Measurements from ENCODE around the gene IFFO2.
A peak's percentile ranks its signal among the peaks of the same experiment; 100 is the strongest.
"Not testable (repeated sequence)": the region's sequence is repeated elsewhere in the genome, so short reads cannot be mapped to it uniquely, and the experiment has no call there.

Gene IFFO2

DNA sequence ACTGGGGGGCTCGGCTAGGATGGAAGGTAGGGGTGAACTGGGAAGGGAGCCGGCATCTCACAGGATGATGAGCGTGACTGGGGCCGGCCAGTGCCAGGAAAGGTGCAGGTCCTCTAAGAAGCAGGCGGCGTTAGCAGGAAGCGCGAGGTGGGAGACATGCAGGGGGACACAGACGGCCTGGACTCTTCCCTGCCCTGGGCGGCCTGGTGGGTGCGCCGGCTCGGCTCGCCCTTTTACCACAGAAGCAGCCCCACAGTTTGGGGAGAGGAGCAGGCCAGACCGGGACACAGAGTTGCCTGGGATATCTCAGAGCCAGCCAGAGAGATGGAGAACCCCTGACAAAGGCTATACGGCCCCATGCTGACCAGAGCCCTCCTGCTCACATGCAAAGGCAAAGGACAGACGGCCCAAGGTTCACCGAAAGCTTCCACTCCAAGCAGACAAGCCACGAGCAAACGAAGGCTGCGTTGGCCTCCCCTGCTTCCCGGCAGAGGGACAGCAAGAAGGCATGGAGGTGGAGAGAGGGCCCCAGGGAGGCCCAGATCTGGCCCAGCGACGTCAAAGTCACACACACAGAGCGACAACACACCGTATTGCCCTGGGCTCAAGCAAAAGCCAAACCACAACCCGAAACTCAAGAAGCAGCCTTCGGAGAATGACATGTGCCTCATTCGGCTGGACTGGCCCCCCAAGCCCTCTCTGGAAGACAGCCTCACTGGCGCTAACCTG lies 39.2 kb downstream of the IFFO2 start:
- DNase-seq = no peak

DNA sequence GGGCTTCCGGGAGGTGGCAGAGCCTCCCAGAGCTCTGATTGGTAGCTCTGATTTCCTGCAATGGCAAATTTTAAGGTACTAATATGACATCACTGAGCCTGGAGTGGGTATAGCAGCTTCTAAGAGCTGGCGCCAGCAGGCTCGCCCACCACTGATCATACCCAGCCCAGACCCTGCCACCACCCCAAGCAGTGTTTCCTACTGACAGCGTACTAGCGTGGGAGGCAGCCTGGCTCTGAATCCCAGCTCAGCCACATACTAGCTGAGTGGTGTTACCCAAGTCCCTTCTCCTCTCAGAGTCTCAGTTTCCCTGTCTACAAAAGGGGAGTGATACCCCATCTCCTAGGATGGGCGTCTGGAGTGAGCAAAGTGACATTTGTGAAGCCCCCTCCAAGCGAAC lies 41.1 kb downstream of the IFFO2 start:
- no peak for DNase-seq

DNA sequence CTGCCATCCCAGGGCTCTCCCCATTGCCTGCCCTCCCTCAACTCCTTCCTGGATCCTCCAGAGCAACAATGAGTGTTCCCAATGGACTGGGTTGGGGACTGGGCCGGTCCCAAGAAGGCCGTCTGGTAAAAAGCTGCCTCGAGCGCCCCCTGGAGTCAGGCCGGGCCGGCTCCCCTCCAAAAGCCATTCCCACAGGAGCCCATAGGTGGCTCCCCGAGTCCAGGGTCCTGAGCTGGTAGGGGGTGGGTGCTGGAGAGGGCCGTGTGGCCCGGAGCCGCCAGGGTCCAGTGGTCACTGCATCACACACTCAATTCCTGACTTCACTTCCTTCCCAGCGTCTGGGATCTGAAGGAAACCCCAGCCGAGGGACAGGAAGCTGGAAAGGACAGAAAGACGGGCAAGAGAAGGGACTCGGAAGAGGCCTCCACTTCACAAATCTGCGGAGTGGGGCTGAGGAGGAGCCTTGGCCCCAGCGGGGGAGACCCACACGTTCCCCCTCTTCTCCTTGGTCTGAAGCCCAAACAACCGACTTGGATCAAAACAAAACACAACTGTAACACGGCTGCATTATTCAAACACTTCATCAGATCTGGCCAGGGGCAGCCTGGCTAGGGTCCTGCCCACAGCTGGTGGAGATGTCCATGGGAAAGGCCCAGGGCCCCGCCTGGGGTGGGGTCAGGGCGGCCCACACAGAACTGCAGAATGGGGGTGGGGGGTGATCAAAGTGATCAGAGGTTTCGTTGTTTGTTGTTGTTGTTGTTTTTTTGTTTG lies 43.2 kb downstream of the IFFO2 start:
- peak; percentile 74 for DNase-seq

DNA sequence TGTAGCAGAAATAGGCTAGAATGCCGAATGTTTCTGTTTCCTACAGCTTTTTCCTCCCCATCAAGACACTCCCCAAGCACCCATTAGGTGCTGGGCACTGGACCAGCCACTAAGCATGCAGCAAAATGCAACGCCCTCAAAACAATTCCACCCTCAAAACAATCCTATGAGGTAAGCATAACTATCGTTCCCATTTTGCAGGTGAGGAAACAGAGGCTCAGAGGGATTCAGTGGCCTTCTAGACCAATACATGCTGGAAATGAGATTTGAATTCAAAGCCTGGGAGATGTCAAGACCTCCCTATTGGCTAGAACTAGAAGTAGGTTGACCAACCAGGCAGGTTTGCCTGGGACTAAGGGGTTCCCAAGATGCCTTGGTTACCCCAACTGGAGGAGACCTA lies 43.9 kb downstream of the IFFO2 start:
- DNase-seq = no peak

DNA sequence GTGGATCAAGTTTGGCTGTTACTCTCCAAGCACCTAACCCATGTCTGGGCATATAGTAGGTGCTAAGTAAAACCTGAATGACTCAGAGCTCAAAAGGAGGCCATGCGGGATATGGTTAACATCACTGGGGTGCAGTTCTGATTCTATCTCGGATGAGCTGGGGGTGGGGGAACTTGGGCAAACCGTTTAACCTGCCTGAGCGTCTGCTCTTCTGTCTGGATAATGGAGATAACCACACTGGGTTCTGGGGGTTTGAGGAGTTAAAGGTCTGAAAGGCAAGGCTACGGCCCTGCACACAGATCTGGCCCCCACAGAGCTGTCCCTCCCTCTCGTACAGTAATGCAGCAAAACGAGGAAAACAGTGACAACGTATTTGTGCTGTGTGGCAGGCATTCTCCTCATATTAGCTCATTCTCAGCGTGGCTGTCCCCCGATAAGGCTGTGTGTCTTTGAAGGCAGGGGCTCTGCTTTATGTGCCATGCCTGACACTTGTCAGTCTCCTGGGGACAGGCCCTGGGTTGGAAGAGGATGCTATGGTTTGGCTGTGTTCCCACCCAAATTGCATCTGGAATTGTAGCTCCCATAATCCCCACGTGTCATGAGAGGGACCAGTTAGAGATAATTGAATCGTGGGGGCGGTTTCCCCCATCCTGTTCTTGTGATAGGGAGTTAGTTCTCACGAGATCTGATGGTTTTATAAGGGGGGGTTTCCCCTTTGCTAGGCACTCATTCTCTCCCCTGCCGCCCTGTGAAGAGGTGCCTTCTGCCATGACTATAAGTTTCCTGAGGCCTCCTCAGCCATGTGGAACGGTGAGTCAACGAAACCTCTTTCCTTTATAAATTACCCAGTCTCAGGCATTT lies 47.3 kb downstream of the IFFO2 start:
- DNase-seq = no peak

DNA sequence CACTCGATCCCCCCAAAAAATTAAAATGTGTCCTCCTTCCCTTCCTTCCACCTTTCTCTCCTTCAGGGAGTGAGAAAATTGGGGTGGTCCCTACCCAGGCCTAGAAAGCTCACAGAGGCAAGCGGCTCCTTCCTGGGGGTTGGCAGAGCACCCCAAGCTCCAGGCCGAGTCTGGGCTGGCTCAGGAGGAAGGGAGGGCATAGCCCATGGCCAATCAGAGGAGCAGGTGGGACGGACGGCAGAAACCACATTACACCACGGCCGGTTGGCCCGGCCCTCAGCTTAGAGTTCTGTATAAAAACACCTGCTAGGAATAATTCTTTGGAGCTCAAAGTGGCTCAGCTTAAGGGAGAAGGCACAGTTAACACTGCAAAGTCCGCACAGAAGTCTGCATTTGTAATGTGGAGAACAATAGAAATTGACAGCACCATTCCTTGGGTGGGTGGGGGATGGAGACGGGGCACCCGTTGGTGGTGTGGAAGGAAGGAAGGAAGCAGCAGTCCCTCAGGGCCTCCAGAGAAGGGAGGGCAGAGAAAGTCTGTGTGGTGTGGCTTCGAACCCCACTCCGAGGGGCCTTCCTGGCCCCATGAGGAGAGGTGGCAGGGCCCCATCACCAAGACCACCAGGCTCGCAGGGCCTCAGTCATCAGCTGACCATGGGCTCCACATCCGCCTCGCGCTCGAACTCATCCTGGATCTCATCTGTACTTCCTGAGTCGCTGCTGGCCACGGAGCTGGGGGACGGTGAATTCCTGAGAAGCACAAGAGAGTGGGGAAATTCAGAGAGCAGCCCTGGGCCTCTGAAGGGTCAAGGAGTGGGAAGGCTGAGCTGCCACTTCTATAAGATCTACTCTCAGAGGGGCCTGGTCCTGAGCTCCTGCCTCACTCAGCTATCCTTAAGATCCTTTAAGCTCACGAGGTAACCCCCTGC lies 48.3 kb downstream of the IFFO2 start:
- no peak for DNase-seq

DNA sequence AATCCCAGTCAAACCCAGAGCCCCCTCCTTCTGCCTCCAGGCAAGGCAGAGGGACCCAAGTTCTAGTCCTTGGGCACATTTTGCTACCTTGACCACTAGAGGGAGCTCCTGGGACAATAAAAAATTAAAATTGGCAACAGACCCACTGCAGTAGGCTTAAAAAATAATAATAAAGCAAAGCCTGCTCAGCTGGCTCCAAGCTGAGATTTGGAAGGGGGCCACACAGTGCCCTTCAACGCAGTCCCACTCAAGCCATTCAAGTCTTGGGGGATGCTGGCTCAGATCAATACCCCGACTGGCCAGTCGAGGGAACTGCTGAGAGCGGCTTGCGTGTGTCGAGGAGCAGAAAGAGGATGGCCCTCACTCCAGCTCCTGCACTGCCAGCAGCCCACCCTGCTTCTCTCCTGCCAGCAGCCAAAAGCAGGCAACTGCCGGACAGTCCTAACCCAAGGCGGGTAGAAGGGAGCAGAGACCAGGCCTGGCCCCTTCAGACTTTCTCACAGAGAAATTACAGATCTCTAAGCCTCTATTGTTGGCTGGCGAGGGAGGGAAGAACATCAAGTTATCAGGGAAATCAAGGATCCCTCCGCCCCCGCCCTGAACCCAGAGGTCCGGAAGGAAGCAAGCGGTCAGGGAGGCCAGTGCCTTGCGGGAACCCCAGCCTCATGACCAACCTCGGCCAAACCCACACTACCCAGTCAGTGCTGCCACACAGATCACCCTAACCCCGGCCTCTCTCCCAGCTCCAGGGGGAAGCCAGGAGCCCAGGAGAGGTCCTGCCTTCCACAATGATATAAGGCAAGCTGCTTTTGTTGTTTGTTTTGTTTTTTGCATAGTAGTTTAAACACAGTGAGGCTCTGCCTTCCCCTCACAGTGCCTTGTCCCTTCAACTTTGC lies 49.2 kb downstream of the IFFO2 start:
- DNase-seq = peak; percentile 46

DNA sequence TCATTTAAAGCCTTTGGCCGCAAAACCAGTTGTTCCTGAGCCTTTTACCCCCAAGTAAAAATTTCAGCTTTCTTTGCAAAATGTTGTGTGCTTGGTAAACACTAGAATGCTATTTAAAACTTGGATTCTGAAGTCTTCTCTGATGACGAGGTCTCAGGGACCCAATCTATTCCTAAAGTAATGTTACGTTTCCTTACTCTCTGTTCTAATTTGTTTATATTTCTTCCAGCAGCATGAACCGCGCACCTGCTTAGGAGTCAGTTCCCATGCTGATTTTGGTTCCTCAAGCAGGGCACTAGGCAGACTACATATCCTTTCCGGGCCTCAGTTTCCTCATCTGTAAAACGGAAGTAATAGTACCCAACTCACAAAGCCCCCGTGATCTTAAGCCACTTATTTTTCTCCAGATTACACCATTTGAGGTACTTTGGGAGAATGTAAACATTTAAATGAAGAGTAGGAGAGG lies 53.2 kb downstream of the IFFO2 start:
- DNase-seq = no peak

DNA sequence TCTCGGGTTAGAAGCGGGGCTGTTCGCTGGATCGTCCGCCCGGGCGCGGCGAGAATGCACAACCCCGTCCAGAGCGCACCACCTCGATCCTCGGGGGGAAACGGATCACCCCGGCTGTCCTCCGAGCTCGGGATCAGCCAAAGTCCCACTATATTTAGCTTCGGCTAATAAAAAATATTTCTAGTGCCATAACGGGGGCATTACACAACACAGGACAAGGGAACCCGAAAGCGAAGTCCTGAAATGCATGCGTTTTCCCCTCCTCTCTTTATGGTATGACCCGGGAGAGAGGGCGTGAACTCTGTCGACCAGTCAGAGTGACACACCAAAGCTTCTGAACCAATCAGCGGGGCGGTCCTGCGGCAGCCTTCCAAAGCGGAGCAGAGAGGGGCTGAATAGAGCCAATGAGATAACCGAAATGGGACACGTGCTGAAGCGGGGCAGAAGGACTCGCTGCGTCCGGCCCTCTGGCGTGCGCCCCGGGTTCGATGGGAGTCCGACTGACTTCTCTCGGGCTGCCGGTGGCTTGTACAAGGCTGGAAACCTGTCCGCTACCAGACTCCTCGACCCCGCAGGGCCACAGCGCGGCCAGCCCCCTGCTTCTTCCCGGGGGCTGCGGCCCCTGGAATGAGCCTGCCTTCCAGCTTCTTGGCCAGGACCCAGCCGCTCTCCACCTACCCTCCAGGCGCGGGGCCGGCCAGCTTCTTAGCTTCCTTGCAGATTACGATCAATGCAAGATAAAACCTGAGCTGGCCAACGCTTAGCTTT lies 53.8 kb downstream of the IFFO2 start, which contains the start of gene ALDH4A1:
ALDH4A1 (minus strand) TSS at position 33 of the 768 bp plus-strand sequence; CDS start at position 1, 32 bp downstream.
- peak; percentile 84 for DNase-seq

DNA sequence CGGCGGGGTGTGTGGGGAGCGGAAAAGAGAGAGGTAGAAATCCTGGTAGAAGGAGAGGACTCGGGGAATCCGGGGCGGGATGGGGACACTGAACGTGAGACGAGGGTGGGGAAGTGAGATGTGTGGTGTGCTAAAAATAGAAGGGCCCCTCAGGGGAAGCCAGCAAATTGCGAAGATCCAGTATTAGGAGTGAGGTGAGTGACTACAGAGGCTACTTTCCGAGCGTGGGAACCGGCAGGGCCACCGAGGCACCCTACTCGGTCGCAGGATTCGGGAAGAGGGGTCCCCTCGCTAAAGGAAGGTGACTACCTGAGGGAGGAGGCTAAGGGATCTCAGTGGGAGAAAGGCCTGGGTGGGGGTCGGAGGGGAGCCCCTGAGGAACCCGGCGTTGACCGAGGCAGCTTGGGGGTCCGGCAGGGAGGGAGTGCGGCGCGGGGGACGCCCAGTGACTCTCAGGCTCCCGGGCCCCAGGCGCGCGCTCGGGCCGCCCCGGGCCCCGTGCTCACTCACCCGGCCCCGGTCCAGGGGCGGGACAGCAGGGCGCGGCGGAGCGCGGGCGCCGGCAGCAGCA lies 54.4 kb downstream of the IFFO2 start:
- no peak for DNase-seq

DNA sequence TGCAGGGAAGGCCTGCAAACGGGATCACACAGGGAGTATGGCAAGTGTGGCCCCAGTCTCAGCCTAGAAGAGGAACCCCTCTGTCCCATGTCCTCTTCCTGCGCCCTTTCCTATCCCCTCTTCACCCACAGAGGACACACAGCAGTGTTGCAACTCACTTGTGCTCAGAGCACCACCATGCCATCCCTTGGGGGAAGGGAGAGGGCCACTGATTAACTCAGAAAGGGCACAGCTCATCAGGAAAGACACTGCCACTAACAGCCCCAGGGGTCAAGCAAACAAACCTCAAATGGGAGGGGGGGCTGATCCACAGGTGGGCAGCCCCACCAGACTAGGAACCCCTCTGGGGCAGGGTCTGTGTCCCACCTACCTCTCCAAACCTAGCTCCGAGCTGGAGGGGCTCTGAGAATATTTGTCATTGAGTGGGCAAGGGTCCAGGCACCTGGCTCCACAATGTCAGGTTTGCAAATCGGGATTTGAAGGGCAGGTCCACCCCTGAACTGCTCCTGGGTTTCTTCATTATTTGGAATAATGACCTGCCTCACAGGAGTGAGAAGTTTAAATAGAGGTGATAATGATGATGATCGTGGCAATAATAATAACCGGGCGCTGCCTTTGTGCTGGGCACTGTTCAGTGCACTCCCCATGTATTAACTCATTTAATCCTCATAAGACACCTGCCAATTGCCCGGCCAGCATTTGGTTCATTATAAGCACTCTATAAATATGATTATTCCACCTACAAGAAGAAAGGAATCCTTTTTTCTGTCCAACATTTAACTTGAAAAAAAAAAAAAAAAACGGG lies 55.1 kb downstream of the IFFO2 start:
- no peak for DNase-seq

DNA sequence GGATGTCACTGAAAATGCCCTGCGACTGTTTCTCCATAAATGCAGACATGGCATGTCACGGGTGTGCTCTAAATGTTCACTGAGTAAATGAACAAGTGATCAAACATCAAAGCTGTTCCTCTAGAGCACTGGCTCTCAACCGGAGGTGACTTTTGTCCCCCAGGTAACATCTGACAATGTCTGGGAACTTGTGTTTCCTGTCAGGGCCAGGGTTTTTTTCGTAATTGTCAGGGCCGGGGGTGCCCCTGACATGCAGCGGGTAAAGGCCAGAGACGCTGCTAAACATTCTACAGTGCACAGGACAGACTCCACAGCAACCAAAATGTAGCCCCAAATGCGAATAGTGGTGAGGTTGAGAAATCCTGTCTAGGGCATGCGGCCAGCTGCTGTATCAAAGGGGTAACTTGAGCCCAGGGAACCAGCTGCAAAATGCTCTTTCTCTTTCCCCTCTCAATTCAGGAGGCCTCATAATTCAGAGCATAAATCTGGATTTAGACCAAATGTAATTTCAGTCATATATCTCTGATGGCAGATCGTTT lies 56.1 kb downstream of the IFFO2 start:
- DNase-seq = no peak

DNA sequence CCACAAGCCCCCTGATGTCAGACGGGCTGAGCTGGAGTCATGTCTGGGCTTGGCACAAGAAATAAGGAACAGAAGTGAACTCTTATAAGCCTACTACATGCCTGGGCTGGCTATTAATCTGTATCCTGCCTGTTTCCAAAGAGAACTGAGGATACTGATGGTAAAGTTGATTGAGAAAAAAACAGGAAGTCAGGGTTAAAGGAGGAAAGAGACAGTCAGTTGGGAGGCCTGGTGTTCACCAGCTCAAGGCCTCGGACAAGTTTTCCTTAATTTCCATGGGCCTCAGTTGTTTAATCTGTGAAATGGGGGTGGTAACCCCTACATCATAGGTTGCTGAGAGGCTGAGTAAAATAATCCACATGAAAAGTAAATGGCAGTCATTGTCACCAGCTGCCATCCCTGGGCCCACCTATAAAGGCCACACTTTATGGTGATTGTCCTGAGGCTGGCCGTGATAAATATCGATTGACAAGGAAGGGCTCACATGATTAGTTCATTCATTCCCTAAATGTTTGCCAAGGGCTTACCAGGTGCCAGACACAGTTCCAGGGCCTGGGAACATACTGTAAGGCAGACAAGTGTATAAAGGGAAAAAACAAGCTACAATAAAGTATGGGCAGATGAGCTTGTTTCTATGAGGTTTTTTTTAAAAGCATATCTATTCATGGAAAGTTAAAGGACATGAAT lies 57.0 kb downstream of the IFFO2 start:
- DNase-seq = no peak

DNA sequence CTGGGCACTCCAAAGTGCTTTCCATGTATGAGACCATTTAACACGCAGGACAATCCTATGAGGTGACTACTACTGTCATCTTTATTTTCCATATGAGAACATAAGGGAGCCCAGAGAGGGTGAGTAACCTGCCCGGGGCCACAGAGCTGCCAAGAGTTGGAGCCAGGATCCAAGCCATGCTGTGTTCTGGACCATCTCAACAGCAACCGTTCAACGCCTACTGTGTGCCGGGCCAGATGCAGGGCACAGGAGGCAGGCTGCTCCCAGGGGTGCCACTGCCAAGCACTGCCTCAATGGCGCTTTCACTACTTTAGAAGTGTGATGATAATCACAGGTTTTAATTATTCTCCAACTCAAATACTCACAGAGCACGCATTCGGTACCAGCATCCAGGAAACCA lies 57.9 kb downstream of the IFFO2 start:
- no peak for DNase-seq

DNA sequence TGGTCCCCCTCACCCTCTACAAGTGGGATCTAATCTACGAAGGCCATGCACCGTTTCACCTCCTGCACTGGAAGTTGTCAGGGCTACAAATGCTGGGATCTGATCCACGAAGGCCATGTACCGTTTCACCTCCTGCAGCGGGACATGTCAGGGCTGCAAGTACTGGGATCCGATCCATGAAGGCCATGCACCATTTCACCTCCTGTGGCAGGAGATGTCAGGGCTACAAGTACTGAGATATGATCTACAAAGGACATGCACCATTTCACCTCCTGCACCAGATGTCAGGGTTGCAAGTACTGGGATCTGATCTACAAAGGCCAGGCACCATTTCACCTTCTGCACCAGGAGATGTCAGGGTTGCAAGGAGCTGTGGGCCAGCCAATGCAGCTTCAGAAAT lies 61.2 kb downstream of the IFFO2 start:
- DNase-seq = no peak

DNA sequence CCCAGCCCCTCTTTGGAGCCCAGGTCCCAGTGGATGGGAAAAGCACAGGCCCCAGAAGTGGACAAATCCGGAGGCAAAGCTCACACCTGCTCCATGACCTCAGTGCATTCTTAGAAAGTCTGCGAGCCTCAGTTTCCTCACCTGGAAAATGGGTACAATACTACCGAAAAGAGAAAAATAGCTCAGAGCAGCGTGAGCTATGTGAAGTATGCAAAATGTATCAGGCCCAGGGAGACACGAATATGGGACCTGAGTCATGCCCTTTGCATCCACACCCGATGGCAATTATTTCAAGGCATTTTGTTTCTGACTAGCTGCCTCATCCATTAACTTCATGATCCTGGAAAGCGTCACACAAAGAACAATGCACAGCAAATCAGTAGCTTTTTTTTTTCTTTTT lies 63.4 kb downstream of the IFFO2 start:
- no peak for DNase-seq

DNA sequence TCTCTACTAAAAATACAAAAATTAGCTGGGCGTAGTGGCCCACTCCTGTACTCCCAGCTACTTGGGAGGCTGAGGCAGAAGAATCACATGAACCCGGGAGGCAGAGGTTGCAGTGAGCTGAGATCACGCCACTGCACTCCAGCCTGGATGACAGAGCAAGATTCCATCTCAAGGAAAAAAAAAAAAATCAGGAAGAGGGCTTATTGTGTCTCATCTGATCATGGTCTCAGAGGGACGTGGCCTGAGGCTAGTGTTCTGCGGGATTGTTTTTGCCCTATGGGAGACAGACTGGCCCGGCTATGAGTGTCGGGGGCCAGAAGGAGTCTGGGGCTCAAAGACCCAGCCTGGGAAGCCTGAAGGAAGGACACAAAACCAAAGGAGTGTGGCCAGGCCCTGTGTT lies 64.6 kb downstream of the IFFO2 start:
- not testable (repeated sequence) for DNase-seq

DNA sequence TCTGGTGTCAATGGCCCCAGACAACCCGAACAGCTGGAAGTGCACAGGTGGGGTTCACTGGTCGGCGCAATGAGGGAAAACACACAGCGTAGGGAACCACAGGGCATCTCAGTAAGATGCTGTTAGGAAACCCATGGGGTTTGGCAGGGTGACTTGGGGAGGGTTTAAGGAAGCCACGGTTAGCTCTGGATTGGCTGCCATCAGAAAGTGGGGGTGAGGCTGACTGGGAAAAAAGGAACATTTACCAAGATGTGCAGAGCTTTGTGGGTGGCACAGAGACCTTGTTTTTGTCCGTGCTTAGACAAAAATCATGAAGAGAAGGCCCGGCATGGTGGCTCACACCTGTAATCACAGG lies 65.1 kb downstream of the IFFO2 start:
- no peak for DNase-seq
